Sigmoid colon (tissue), 3 donors: ENCODE results near the gene KLHL11.
"Not testable (repeated sequence)": the region's sequence is repeated elsewhere in the genome, so short reads cannot be mapped to it uniquely, and the experiment has no call there.

ENCODE experiments used
- CTCF ChIP-seq, 4 experiments: fragments of 450-650 bp in 3 of 4; fragments of 200-600 bp in 1 of 4; IDR thresholded peaks; one replicate each; pipeline ENCODE4 v1.5.1; 2016 to 2019; ENCODE audit warnings: antibody characterized with exemption in 4 of 4, mild to moderate bottlenecking in 3 of 4, moderate library complexity in 2 of 4
- POLR2A ChIP-seq, 2 donors: fragments of 450-650 bp; IDR thresholded peaks; one replicate each; pipeline ENCODE4 v1.6.1; 2016; ENCODE audit warnings: antibody characterized with exemption in 2 of 2, mild to moderate bottlenecking in 2 of 2, moderate library complexity in 2 of 2

GRCh38 chr17:41840781-41841180 lies 24.4 kb downstream of the KLHL11 start:
- not testable (repeated sequence) for TF ChIP-seq POLR2A, CTCF (IDR thresholded peaks at IDR 0.05)
